ENCODE data around the gene FBLN1.
A peak's percentile ranks its signal among the peaks of the same experiment; 100 is the strongest.

The FBLN1 gene

DNA sequence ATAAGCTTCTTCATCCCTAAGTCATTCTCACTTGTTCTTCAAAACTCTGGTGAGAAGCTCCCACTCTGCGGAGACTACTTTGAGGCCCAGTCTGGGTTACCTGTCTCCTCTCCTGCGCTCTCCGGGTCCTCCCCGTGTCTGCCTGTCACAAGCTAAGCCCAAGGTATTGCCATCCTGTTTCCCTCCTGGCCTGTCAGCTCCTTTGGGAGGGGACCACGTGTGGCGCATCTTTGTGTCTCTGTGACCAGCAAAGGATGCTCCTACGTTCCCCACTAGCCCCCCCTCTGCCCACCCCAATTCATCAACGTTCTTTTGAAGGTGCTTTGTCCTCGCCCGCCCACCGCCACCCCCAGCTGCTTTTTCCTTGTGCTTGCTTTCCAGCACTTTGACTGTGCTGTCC, 31.8 kb upstream of the FBLN1 start:
- Histone ChIP-seq H3K9me3 (ENCODE audit: severe bottlenecking) (no peaks in the 10 kb centered on the region), H3K36me3 (ENCODE audit: low read depth) (no peaks in the 10 kb centered on the region), H3K27ac (ENCODE audit: poor library complexity, severe bottlenecking) (peak overlapping the region; percentile 78), H3K4me1 (ENCODE audit: insufficient read depth, poor library complexity, severe bottlenecking) (peaks cover 20% of the 10 kb centered on the region), H3K27me3 (ENCODE audit: insufficient read depth, poor library complexity, severe bottlenecking) (no peaks in the 10 kb centered on the region), H3K4me3 (ENCODE audit: severe bottlenecking) (no peak overlapping the region)
- no peak for DNase-seq (ENCODE audit: low spot score)
- TF ChIP-seq, protein P1, sequence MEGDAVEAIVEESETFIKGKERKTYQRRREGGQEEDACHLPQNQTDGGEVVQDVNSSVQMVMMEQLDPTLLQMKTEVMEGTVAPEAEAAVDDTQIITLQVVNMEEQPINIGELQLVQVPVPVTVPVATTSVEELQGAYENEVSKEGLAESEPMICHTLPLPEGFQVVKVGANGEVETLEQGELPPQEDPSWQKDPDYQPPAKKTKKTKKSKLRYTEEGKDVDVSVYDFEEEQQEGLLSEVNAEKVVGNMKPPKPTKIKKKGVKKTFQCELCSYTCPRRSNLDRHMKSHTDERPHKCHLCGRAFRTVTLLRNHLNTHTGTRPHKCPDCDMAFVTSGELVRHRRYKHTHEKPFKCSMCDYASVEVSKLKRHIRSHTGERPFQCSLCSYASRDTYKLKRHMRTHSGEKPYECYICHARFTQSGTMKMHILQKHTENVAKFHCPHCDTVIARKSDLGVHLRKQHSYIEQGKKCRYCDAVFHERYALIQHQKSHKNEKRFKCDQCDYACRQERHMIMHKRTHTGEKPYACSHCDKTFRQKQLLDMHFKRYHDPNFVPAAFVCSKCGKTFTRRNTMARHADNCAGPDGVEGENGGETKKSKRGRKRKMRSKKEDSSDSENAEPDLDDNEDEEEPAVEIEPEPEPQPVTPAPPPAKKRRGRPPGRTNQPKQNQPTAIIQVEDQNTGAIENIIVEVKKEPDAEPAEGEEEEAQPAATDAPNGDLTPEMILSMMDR (IDR thresholded peaks at IDR 0.05; ENCODE audit: poor library complexity, severe bottlenecking) = no peak
- ATAC-seq (ENCODE audit: low read depth) = no peak

DNA sequence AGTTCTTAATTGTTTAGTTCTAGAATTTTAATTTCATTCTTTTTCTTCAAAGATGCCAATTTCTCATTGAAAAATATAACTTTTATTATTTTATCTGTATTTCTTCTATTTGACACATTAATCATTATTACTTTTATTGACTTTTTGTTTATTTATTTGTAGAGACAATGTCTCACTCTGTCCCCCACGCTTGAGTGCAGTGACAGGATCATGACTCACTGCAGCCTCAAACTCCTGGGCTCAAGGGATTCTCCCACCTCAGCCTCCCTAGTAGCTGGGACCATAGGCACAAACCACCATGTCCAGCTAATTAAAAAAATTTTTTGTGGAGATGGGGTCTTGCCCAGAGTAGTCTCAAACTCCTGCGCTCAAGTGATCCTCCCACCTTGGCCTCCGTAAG, 30.3 kb upstream of the FBLN1 start:
- no peaks in the 10 kb centered on the region for H3K27me3 ChIP-seq (ENCODE audit: insufficient read depth, poor library complexity, severe bottlenecking)
- no peak overlapping the region for H3K4me3 ChIP-seq (ENCODE audit: severe bottlenecking)
- ATAC-seq (ENCODE audit: low read depth) (no peak), DNase-seq (ENCODE audit: low spot score) (no peak)
- TF ChIP-seq, protein P1 (IDR thresholded peaks at IDR 0.05; ENCODE audit: poor library complexity, severe bottlenecking) = no peak
- no peaks in the 10 kb centered on the region for H3K9me3 ChIP-seq (ENCODE audit: severe bottlenecking)
- H3K27ac ChIP-seq (ENCODE audit: poor library complexity, severe bottlenecking) = no peak overlapping the region
- H3K4me1 ChIP-seq (ENCODE audit: insufficient read depth, poor library complexity, severe bottlenecking) = peaks cover 20% of the 10 kb centered on the region
- no peaks in the 10 kb centered on the region for H3K36me3 ChIP-seq (ENCODE audit: low read depth)

- DNase-seq (ENCODE audit: low spot score) (no peak), ATAC-seq (ENCODE audit: low read depth) (no peak)
- Histone ChIP-seq H3K36me3 (ENCODE audit: low read depth) (no peaks in the 10 kb centered on the region), H3K27ac (ENCODE audit: poor library complexity, severe bottlenecking) (no peak overlapping the region), H3K4me1 (ENCODE audit: insufficient read depth, poor library complexity, severe bottlenecking) (peaks cover 28% of the 10 kb centered on the region), H3K9me3 (ENCODE audit: severe bottlenecking) (no peaks in the 10 kb centered on the region), H3K27me3 (ENCODE audit: insufficient read depth, poor library complexity, severe bottlenecking) (no peaks in the 10 kb centered on the region), H3K4me3 (ENCODE audit: severe bottlenecking) (no peak overlapping the region)
- TF ChIP-seq, protein P1 (IDR thresholded peaks at IDR 0.05; ENCODE audit: poor library complexity, severe bottlenecking) = no peak
These were observed 29.0 kb upstream of the FBLN1 start for GRCh38 chr22:45473626-45474237.

- no peaks in the 10 kb centered on the region for H3K36me3 ChIP-seq (ENCODE audit: low read depth)
- no peaks in the 10 kb centered on the region for H3K9me3 ChIP-seq (ENCODE audit: severe bottlenecking)
- H3K27me3 ChIP-seq (ENCODE audit: insufficient read depth, poor library complexity, severe bottlenecking) = no peaks in the 10 kb centered on the region
- peaks cover 14% of the 10 kb centered on the region for H3K4me1 ChIP-seq (ENCODE audit: insufficient read depth, poor library complexity, severe bottlenecking)
- H3K4me3 ChIP-seq (ENCODE audit: severe bottlenecking) = no peak overlapping the region
- TF ChIP-seq, protein P1 (IDR thresholded peaks at IDR 0.05; ENCODE audit: poor library complexity, severe bottlenecking) = no peak
- ATAC-seq (ENCODE audit: low read depth) (no peak), DNase-seq (ENCODE audit: low spot score) (no peak)
- H3K27ac ChIP-seq (ENCODE audit: poor library complexity, severe bottlenecking) = no peak overlapping the region
These were observed 27.5 kb upstream of the FBLN1 start for GRCh38 chr22:45475063-45475747.
